Myocyte (in vitro differentiated cells): ENCODE results near the gene RNU1-1. TPM values are rescaled to one million over a fixed set of nuclear protein-coding genes. Genes with fewer than 3 reads are reported as not detected.

Experiments used
- total RNA-seq: library from RNA; depleted of rRNA; stranded (reverse); fragments of >200 nt; gene quantifications from 2 replicates; pipeline ENCODE4 v1.2.3, GENCODE V29; 2014

RNU1-1 gene
- total RNA-seq, 1 donor from 2014 or later = not detected

Other genes with a start within 250 kb of the RNU1-1 start
- 14.8 and 17.7 TPM in 2 replicates for gene FBXO42, start 161.8 kb downstream of the RNU1-1 start, total RNA-seq
- gene SZRD1, start 147.0 kb downstream of the RNU1-1 start, total RNA-seq = 76.2 and 79.3 TPM in 2 replicates
- gene SPATA21, start 76.9 kb downstream of the RNU1-1 start, total RNA-seq = not detected in 2 replicates
- gene NECAP2, start 73.6 kb downstream of the RNU1-1 start, total RNA-seq = 21.4 and 26.5 TPM in 2 replicates
- gene NBPF1, start 99.3 kb upstream of the RNU1-1 start, total RNA-seq = 20.1 and 35.1 TPM in 2 replicates
- not detected in 2 replicates for gene RNU1-3, start 152.7 kb upstream of the RNU1-1 start, total RNA-seq
- gene RNU1-4, start 226.2 kb upstream of the RNU1-1 start, total RNA-seq = not detected in 2 replicates